Measurements from ENCODE around the gene FSHR. TPM values are rescaled to one million over a fixed set of nuclear protein-coding genes. Genes with fewer than 3 reads are reported as not detected.

The FSHR gene
- total RNA-seq, 1 donor from 2014 or later: not detected

DNA sequence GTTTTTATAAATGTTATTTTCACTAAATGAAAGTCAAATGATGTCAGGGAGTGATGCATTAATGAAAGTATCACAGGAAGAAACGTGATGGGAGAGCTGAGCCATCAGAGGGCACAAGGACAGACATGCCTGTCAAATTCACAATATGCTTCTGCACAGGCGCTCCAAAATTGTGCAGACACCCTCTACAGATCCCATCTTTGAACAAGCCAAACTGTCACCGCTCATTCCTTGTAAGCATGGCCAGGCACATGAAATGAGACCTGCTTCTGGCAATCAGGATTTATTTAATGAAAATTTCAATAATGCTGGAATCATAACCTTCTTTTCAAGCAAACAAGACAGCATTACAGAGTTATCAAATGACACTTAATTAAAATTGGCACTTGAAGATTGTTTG is 20.4 kb upstream of the FSHR start:
- Histone ChIP-seq H3K4me1 (no peaks in the 10 kb centered on the region), H3K9me3 (no peaks in the 10 kb centered on the region), H3K4me3 (no peak overlapping the region), H3K36me3 (no peaks in the 10 kb centered on the region), H3K27me3 (no peaks in the 10 kb centered on the region), H3K27ac (no peak overlapping the region)
- TF ChIP-seq, protein P1, sequence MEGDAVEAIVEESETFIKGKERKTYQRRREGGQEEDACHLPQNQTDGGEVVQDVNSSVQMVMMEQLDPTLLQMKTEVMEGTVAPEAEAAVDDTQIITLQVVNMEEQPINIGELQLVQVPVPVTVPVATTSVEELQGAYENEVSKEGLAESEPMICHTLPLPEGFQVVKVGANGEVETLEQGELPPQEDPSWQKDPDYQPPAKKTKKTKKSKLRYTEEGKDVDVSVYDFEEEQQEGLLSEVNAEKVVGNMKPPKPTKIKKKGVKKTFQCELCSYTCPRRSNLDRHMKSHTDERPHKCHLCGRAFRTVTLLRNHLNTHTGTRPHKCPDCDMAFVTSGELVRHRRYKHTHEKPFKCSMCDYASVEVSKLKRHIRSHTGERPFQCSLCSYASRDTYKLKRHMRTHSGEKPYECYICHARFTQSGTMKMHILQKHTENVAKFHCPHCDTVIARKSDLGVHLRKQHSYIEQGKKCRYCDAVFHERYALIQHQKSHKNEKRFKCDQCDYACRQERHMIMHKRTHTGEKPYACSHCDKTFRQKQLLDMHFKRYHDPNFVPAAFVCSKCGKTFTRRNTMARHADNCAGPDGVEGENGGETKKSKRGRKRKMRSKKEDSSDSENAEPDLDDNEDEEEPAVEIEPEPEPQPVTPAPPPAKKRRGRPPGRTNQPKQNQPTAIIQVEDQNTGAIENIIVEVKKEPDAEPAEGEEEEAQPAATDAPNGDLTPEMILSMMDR (IDR thresholded peaks at IDR 0.05): no peak
- TF ChIP-seq POLR2AphosphoS5 (IDR thresholded peaks at IDR 0.05; ENCODE audit: insufficient read depth in 1 of 2, low read depth in 1 of 2) (no peak), POLR2A (IDR thresholded peaks at IDR 0.05) (no peak)
- DNase-seq (ENCODE audit: extremely low spot score in 2 of 2): no peak
- intact Hi-C loops (cut with DNase I): no loop called here

DNA sequence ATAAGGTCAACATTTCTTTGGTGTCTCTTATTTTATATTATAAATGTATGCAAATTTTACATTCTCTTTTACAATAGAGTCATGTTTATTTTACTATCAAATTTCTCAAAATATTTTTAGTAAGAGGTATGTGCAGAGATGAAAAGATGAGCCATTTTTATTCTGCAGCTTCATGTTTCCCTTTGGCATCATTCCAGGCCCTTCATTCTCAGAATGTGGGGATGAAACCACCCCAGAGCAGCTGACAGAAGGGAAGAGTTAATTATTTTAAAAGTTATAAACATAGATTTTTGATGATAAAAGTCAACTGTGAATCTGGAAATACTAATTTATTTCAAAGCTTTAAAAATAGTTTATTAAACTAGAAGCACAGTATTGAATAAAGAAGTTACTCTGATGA is 12.8 kb upstream of the FSHR start:
- H3K4me3 ChIP-seq: no peak overlapping the region
- TF ChIP-seq, protein P1 (IDR thresholded peaks at IDR 0.05): no peak
- TF ChIP-seq POLR2A (IDR thresholded peaks at IDR 0.05): no peak
- no peak for TF ChIP-seq POLR2AphosphoS5 (IDR thresholded peaks at IDR 0.05; ENCODE audit: insufficient read depth in 1 of 2, low read depth in 1 of 2)
- no peaks in the 10 kb centered on the region for H3K9me3 ChIP-seq
- DNase-seq (ENCODE audit: extremely low spot score in 2 of 2): no peak
- intact Hi-C loops (cut with DNase I): no loop called here
- H3K4me1 ChIP-seq: no peaks in the 10 kb centered on the region
- no peaks in the 10 kb centered on the region for H3K36me3 ChIP-seq
- H3K27me3 ChIP-seq: no peaks in the 10 kb centered on the region
- H3K27ac ChIP-seq: no peak overlapping the region

DNA sequence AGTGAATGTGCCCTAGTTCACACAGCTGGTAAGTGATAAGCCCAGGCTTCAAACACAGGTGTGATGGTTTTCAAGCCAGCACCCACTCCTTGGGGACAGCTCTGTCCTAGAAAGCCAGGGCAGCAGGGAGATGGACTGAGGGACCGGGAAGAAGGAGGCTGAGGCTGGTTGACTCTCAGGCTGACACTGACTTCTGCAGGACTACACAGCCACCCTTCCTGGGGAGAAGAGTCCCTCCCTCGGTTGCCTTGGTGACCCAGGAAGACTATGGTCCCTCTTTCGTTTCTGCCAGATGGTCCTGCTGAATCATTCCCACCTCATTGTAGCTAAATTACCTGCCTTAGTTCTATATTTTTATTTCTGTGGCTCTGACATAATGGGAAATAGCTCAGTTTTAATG is 11.3 kb upstream of the FSHR start:
- Histone ChIP-seq H3K27ac (no peak overlapping the region), H3K4me3 (no peak overlapping the region), H3K36me3 (no peaks in the 10 kb centered on the region), H3K9me3 (no peaks in the 10 kb centered on the region), H3K4me1 (no peaks in the 10 kb centered on the region), H3K27me3 (no peaks in the 10 kb centered on the region)
- intact Hi-C loops (cut with DNase I): no loop called here
- TF ChIP-seq, protein P1 (IDR thresholded peaks at IDR 0.05): no peak
- TF ChIP-seq POLR2A (IDR thresholded peaks at IDR 0.05) (no peak), POLR2AphosphoS5 (IDR thresholded peaks at IDR 0.05; ENCODE audit: insufficient read depth in 1 of 2, low read depth in 1 of 2) (no peak)
- DNase-seq (ENCODE audit: extremely low spot score in 2 of 2): no peak

DNA sequence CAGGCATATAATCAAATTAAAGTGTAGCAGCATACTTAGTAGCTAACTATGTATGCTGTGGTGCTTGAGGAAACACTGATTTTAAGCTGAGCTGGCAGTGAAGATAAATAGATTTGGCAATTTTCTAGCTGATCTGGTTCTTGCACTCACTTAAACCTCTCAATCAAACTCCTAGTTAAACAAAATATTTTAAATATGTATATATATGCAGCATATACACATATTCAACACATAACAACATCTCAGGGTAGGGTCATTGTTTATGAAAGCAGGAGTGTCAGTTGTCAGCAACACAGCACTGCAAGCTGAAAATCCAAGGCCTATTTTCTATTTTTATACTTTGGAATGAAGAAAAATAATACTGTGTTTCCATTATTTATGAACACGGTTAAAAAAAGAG is 10.4 kb upstream of the FSHR start:
- H3K36me3 ChIP-seq: no peaks in the 10 kb centered on the region
- H3K4me3 ChIP-seq: no peak overlapping the region
- intact Hi-C loops (cut with DNase I): no loop called here
- no peaks in the 10 kb centered on the region for H3K27me3 ChIP-seq
- no peaks in the 10 kb centered on the region for H3K9me3 ChIP-seq
- TF ChIP-seq POLR2AphosphoS5 (IDR thresholded peaks at IDR 0.05; ENCODE audit: insufficient read depth in 1 of 2, low read depth in 1 of 2) (no peak), POLR2A (IDR thresholded peaks at IDR 0.05) (no peak)
- no peaks in the 10 kb centered on the region for H3K4me1 ChIP-seq
- DNase-seq (ENCODE audit: extremely low spot score in 2 of 2): no peak
- H3K27ac ChIP-seq: no peak overlapping the region

DNA sequence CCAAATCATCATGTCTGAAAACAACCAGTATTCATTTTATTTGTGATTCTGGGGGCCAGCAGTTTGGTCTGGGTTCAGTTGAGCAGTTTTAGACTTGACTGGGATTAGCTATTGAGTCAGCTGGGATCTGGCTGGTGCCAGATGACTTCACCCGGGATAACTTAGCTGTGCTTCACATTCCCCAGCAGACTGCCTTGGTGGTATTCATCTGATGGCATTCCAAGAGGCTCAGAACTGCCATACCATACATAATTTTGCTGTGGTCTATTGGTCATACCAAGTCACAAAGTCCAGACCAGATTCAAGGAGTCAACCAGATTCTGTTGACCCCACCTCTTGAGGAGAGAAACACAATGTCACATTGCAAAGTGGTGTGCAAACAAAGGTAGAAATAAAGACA is 7.8 kb upstream of the FSHR start:
- Histone ChIP-seq H3K27ac (no peak overlapping the region), H3K36me3 (no peaks in the 10 kb centered on the region), H3K4me1 (no peaks in the 10 kb centered on the region), H3K4me3 (no peak overlapping the region), H3K9me3 (no peaks in the 10 kb centered on the region), H3K27me3 (no peaks in the 10 kb centered on the region)
- TF ChIP-seq, protein P1 (IDR thresholded peaks at IDR 0.05): no peak
- TF ChIP-seq POLR2A (IDR thresholded peaks at IDR 0.05) (no peak), POLR2AphosphoS5 (IDR thresholded peaks at IDR 0.05; ENCODE audit: insufficient read depth in 1 of 2, low read depth in 1 of 2) (no peak)
- DNase-seq (ENCODE audit: extremely low spot score in 2 of 2): no peak
- intact Hi-C loops (cut with DNase I): no loop called here

DNA sequence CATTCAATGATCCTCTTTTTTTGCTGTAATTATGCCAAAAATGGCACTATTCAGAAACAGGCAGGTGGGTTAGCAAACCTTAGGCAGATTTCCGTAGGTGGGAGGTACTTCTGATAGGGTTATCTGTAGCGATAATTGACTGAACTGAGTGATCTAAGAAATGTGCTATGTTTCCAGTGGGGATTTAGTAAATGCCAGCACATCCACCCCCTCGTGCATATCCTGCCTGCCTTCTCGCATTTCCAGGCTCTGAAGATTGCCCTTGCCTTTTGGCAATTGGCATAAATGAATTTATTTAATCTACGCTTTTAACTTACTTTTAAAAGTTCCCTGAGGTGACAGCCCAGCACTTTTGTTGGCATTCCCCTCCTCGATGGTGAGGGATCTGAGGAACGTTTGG is 576 bp upstream of the FSHR start:
- TF ChIP-seq POLR2AphosphoS5 (IDR thresholded peaks at IDR 0.05; ENCODE audit: insufficient read depth in 1 of 2, low read depth in 1 of 2): no peak
- TF ChIP-seq, protein P1 (IDR thresholded peaks at IDR 0.05): no peak
- TF ChIP-seq POLR2A (IDR thresholded peaks at IDR 0.05): no peak
- intact Hi-C loops (cut with DNase I): no loop called here

More for the DNA sequence above, 576 bp upstream of the FSHR start:
- Histone ChIP-seq H3K9me3 (peaks cover 3% of the 10 kb centered on the region), H3K4me3 (no peak overlapping the region), H3K36me3 (no peaks in the 10 kb centered on the region), H3K4me1 (no peaks in the 10 kb centered on the region), H3K27ac (no peak overlapping the region), H3K27me3 (no peaks in the 10 kb centered on the region)
- no peak for DNase-seq (ENCODE audit: extremely low spot score in 2 of 2)
